K562 (cell line): ENCODE measurements around the gene LAMTOR4. TPM values are rescaled to one million over a fixed set of nuclear protein-coding genes. Genes with fewer than 3 reads are reported as not detected.

ENCODE experiments used
- CTBP1 ChIP-seq: fragments of 450-650 bp; IDR thresholded peaks from 2 replicates; pipeline ENCODE4 v1.6.1; 2016; ENCODE audit warnings: borderline replicate concordance
- FOXA3 ChIP-seq, 2 experiments: fragments of 450-650 bp in 1 of 2; sonication (generic) in 1 of 2; formaldehyde crosslinking; IDR thresholded peaks in 1 of 2; conservative IDR thresholded peaks in 1 of 2; 2 replicates each; pipeline versions ENCODE4 v1.4.0 to v1.8.0; 2020 to 2022; ENCODE audit warnings: mild to moderate bottlenecking in 2 of 2, missing genetic modification reagents in 1 of 2
- GATAD2A ChIP-seq: fragments of 450-650 bp; IDR thresholded peaks from 2 replicates; pipeline ENCODE4 v1.6.1; 2017
- JUN ChIP-seq, 2 experiments: sonication (generic) in 1 of 2; formaldehyde crosslinking in 1 of 2; IDR thresholded peaks; 2 replicates each; pipeline versions ENCODE4 v1.6.1 to v1.8.0; 2012 to 2022; ENCODE audit warnings: borderline replicate concordance in 2 of 2, mild to moderate bottlenecking in 2 of 2, improper control_type of control experiment in 1 of 2, low read depth in 1 of 2, low read length in 1 of 2, missing genetic modification reagents in 1 of 2
- KLF10 ChIP-seq: fragments of 250-450 bp; sonication (Bioruptor Pico); IDR thresholded peaks from 2 replicates; pipeline ENCODE4 v1.6.1; 2021; ENCODE audit warnings: matching md5 sums
- POLR2AphosphoS5 ChIP-seq: IDR thresholded peaks from 2 replicates; pipeline ENCODE4 v1.6.1; 2011; ENCODE audit warnings: mild to moderate bottlenecking, low read depth, low read length, moderate library complexity; ENCODE audit not compliant: control insufficient read depth, insufficient read depth
- RBM22 ChIP-seq: fragments of 200-400 bp; formaldehyde crosslinking; IDR thresholded peaks from 2 replicates; pipeline ENCODE4 v1.6.1; 2018; ENCODE audit warnings: low read length, low read depth; ENCODE audit not compliant: poor library complexity, severe bottlenecking
- SMAD3 ChIP-seq: fragments of 450-650 bp; formaldehyde crosslinking; conservative IDR thresholded peaks from 2 replicates; pipeline ENCODE4 v1.4.0; 2020; ENCODE audit warnings: mild to moderate bottlenecking
- SMARCB1 ChIP-seq: IDR thresholded peaks from 2 replicates; pipeline ENCODE4 v1.6.1; 2011; ENCODE audit warnings: improper control_type of control experiment, low read depth; ENCODE audit not compliant: insufficient read length
- ZFP1 ChIP-seq: fragments of 450-650 bp; formaldehyde crosslinking; IDR thresholded peaks from 2 replicates; pipeline ENCODE4 v1.4.0; 2020; ENCODE audit warnings: mild to moderate bottlenecking, mixed read lengths
- ZNF217 ChIP-seq: sonication (generic); formaldehyde crosslinking; IDR thresholded peaks from 2 replicates; pipeline ENCODE4 v1.8.0; 2022; ENCODE audit warnings: mild to moderate bottlenecking, missing genetic modification reagents
- polyA plus RNA-seq, 8 experiments: library from polyadenylated mRNA; depleted of rRNA in 4 of 8; stranded (reverse) in 5 of 8; unstranded in 3 of 8; fragments of >200 nt; fragmentation: Nextera tagmentation in 2 of 8; fragmentation: Illumina TruSeq in 1 of 8; extraction: Ambion mirVana in 2 of 8; extraction: Trizol in 1 of 8; gene quantifications; 2 replicates each; pipeline versions ENCODE4 v1.2.1 to v1.2.3, GENCODE V29; 2011 to 2014; ENCODE audit warnings: inconsistent platforms in 1 of 8, missing spikeins in 1 of 8
- total RNA-seq, 7 experiments: library from RNA; depleted of rRNA in 6 of 7; stranded (reverse); fragments of >200 nt in 6 of 7; fragmentation: Illumina TruSeq in 2 of 7; extraction: Trizol in 2 of 7; gene quantifications; 2 replicates each; pipeline versions ENCODE4 v1.2.1 to v1.2.3, GENCODE V29; 2011 to 2021; ENCODE audit warnings: low replicate concordance in 1 of 7
- TF ChIP-seq, protein P1 (sequence below): fragments of 450-650 bp; IDR thresholded peaks from 2 replicates; pipeline ENCODE4 v1.6.1; 2017; ENCODE audit warnings: mild to moderate bottlenecking, moderate library complexity
- TF ChIP-seq, protein P2 (sequence below), 2 experiments: fragments of 250-450 bp in 1 of 2; fragments of 450-650 bp in 1 of 2; sonication (Bioruptor Pico) in 1 of 2; IDR thresholded peaks; 2 replicates each; pipeline versions ENCODE4 v1.6.1 to v1.8.0; 2016 to 2021; ENCODE audit warnings: mild to moderate bottlenecking in 2 of 2, moderate library complexity in 2 of 2, missing compliant biosample characterization in 1 of 2, missing genetic modification characterization in 1 of 2
- TF ChIP-seq, protein P3 (sequence below): fragments of 450-650 bp; IDR thresholded peaks from 2 replicates; pipeline ENCODE4 v1.6.1; 2016
- TF ChIP-seq, protein P4 (sequence below): fragments of 250-450 bp; sonication (Bioruptor Pico); IDR thresholded peaks from 2 replicates; pipeline ENCODE4 v1.5.0; 2020; ENCODE audit warnings: mild to moderate bottlenecking
- TF ChIP-seq, protein P5 (sequence below): sonication (generic); formaldehyde crosslinking; IDR thresholded peaks from 2 replicates; pipeline ENCODE4 v1.8.1; 2023; ENCODE audit warnings: mild to moderate bottlenecking, missing genetic modification reagents

The LAMTOR4 gene
- total and polyA plus RNA-seq, 9 of the 15 experiments (the other 6 are each of a cell fraction or from before 2014, with no cell fraction given), result 79.6 to 314 (median 195) TPM

DNA sequence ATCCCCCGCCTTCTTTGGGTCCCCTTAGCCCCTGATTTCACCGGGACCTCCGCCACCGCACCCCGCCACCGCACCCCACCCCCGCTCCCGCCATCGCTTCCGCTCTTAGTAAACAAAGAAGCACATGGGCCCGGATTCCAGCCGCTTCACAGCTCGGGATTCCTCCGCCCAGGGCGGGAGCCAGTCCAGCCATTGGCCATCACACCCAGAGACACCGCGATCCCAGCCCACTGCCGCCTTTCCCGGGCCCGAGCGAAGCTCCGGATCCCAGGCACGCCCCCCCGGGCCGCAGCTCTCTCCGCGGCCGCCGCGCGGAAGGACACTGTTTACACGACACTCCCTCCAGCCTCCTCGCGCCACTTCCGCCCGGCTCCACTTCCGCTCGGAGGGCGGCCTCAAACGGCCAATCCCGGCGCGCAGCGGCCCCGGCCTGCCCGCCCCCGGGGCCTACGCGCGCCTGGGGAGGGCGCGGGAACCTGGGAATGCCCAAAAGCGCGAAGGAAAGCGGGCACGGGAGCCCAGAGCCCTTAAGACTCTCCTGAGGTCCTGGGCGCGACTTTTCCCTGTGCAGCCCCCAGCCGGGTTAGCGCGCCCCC is 48.2 kb upstream of the LAMTOR4 start (continued):
- TF ChIP-seq, protein P1, sequence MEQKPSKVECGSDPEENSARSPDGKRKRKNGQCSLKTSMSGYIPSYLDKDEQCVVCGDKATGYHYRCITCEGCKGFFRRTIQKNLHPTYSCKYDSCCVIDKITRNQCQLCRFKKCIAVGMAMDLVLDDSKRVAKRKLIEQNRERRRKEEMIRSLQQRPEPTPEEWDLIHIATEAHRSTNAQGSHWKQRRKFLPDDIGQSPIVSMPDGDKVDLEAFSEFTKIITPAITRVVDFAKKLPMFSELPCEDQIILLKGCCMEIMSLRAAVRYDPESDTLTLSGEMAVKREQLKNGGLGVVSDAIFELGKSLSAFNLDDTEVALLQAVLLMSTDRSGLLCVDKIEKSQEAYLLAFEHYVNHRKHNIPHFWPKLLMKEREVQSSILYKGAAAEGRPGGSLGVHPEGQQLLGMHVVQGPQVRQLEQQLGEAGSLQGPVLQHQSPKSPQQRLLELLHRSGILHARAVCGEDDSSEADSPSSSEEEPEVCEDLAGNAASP, result no peak
- TF ChIP-seq CTBP1 (peak; percentile 78), SMAD3 (CRISPR knock-in tag) (peak; percentile 84), JUN (IDR thresholded peaks at IDR 0.05; ENCODE audit: borderline replicate concordance, low read depth, low read length) (no peak), JUN (CRISPR knock-in tag; IDR thresholded peaks at IDR 0.05; ENCODE audit: borderline replicate concordance) (no peak), ZFP1 (CRISPR knock-in tag) (no peak), GATAD2A (no peak), KLF10 (CRISPR knock-in tag) (no peak), FOXA3 (CRISPR knock-in tag; conservative IDR thresholded peaks at IDR 0.05 in 1 of 2, IDR thresholded peaks at IDR 0.05 in 1 of 2) (peak; percentile 92), POLR2AphosphoS5 (peak; percentile 57), SMARCB1 (no peak), RBM22 (peak; percentile 90), ZNF217 (no peak)
- TF ChIP-seq, protein P2, sequence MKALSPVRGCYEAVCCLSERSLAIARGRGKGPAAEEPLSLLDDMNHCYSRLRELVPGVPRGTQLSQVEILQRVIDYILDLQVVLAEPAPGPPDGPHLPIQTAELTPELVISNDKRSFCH (CRISPR knock-in tag; IDR thresholded peaks at IDR 0.05), result no peak
- TF ChIP-seq, protein P2 (tag; IDR thresholded peaks at IDR 0.05), result 0 out of 2 replicates have a peak, but pooled peaks have one; percentile 24
- TF ChIP-seq, protein P3, sequence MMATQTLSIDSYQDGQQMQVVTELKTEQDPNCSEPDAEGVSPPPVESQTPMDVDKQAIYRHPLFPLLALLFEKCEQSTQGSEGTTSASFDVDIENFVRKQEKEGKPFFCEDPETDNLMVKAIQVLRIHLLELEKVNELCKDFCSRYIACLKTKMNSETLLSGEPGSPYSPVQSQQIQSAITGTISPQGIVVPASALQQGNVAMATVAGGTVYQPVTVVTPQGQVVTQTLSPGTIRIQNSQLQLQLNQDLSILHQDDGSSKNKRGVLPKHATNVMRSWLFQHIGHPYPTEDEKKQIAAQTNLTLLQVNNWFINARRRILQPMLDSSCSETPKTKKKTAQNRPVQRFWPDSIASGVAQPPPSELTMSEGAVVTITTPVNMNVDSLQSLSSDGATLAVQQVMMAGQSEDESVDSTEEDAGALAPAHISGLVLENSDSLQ, result peak; percentile 54
- TF ChIP-seq, protein P4, sequence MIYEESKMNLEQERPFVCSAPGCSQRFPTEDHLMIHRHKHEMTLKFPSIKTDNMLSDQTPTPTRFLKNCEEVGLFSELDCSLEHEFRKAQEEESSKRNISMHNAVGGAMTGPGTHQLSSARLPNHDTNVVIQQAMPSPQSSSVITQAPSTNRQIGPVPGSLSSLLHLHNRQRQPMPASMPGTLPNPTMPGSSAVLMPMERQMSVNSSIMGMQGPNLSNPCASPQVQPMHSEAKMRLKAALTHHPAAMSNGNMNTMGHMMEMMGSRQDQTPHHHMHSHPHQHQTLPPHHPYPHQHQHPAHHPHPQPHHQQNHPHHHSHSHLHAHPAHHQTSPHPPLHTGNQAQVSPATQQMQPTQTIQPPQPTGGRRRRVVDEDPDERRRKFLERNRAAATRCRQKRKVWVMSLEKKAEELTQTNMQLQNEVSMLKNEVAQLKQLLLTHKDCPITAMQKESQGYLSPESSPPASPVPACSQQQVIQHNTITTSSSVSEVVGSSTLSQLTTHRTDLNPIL (CRISPR knock-in tag), result no peak; the same call in 1 of the 2 replicates
- TF ChIP-seq, protein P5, sequence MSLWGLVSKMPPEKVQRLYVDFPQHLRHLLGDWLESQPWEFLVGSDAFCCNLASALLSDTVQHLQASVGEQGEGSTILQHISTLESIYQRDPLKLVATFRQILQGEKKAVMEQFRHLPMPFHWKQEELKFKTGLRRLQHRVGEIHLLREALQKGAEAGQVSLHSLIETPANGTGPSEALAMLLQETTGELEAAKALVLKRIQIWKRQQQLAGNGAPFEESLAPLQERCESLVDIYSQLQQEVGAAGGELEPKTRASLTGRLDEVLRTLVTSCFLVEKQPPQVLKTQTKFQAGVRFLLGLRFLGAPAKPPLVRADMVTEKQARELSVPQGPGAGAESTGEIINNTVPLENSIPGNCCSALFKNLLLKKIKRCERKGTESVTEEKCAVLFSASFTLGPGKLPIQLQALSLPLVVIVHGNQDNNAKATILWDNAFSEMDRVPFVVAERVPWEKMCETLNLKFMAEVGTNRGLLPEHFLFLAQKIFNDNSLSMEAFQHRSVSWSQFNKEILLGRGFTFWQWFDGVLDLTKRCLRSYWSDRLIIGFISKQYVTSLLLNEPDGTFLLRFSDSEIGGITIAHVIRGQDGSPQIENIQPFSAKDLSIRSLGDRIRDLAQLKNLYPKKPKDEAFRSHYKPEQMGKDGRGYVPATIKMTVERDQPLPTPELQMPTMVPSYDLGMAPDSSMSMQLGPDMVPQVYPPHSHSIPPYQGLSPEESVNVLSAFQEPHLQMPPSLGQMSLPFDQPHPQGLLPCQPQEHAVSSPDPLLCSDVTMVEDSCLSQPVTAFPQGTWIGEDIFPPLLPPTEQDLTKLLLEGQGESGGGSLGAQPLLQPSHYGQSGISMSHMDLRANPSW (CRISPR knock-in tag), result no peak
